Sigmoid colon (tissue), 7 donors: ENCODE results near the gene MAEA. TPM values are rescaled to one million over a fixed set of nuclear protein-coding genes. Genes with fewer than 3 reads are reported as not detected.

Experiments used
- DNase-seq: peaks from one replicate; pipeline ENCODE4 v3.0.0-alpha.2; 2019
- H3K27ac ChIP-seq, 4 donors: fragments of 200-600 bp; sonication (generic); one replicate each; pipeline ENCODE4 v1.5.1; 2016 to 2019; ENCODE audit warnings: mild to moderate bottlenecking in 1 of 4
- H3K27me3 ChIP-seq, 3 donors: fragments of 200-600 bp; sonication (generic); one replicate each; pipeline ENCODE4 v1.5.1; 2019; ENCODE audit warnings: mild to moderate bottlenecking in 1 of 3
- H3K36me3 ChIP-seq, 4 donors: fragments of 200-600 bp; sonication (generic); one replicate each; pipeline ENCODE4 v1.5.1; 2016 to 2019
- H3K4me1 ChIP-seq, 4 donors: fragments of 200-600 bp; sonication (generic); one replicate each; pipeline ENCODE4 v1.5.1; 2017 to 2019
- H3K4me3 ChIP-seq, 4 donors: fragments of 200-600 bp; sonication (generic); one replicate each; pipeline ENCODE4 v1.5.1; 2017 to 2019; ENCODE audit warnings: mild to moderate bottlenecking in 2 of 4, moderate library complexity in 1 of 4
- H3K9me3 ChIP-seq, 4 donors: fragments of 200-600 bp in 3 of 4; sonication (generic) in 3 of 4; one replicate each; pipeline versions ENCODE4 v1.5.1 to v1.6.1; 2013 to 2019
- EP300 ChIP-seq, 4 donors: sonication (generic); formaldehyde crosslinking; IDR thresholded peaks; one replicate each; pipeline ENCODE4 v1.6.1; 2017; ENCODE audit warnings: antibody characterized with exemption in 4 of 4
- POLR2A ChIP-seq, 2 donors: fragments of 450-650 bp; IDR thresholded peaks; one replicate each; pipeline ENCODE4 v1.6.1; 2016; ENCODE audit warnings: antibody characterized with exemption in 2 of 2, mild to moderate bottlenecking in 2 of 2, moderate library complexity in 2 of 2
- POLR2AphosphoS5 ChIP-seq, 4 donors: sonication (generic); formaldehyde crosslinking; IDR thresholded peaks; one replicate each; pipeline ENCODE4 v1.6.1; 2017; ENCODE audit warnings: antibody characterized with exemption in 4 of 4
- WGBS, 2 donors: extraction: QIAGEN DNeasy Blood & Tissue Kit; methylation state at CpG; one replicate each; pipeline ENCODE4 v1.1.7; 2013; 5-methylcytosine and 5-hydroxymethylcytosine counted together
- intact Hi-C: fragments of 100-400 bp; cut with DNase I; formaldehyde crosslinking; loops from one replicate; pipeline ENCODE4 v1.15.1; 2023
- polyA plus RNA-seq, 3 donors: library from polyadenylated mRNA; stranded (reverse); fragments of 200-250 nt; gene quantifications; one replicate each; pipeline ENCODE4 v1.2.3, GENCODE V29; 2013
- total RNA-seq, 4 donors: library from RNA; depleted of rRNA; stranded (reverse); fragments of >200 nt; gene quantifications; one replicate each; pipeline ENCODE4 v1.1.0, GENCODE V29; 2016
- TF ChIP-seq, protein P1 (sequence below), 4 experiments: fragments of 450-650 bp in 3 of 4; fragments of 200-600 bp in 1 of 4; IDR thresholded peaks; one replicate each; pipeline ENCODE4 v1.5.1; 2016 to 2019; ENCODE audit warnings: antibody characterized with exemption in 4 of 4, mild to moderate bottlenecking in 3 of 4, moderate library complexity in 2 of 4
- donor health status: healthy with polysubstance abuse.
- donor health status: Bipolar disorder and iron deficiency.
- donor health status: healthy.

Gene MAEA
- total and polyA plus RNA-seq, 7 donors: 44.2 to 89.8 (median 53.0) TPM

GRCh38 chr4:1315306-1315705 is 25.6 kb downstream of the MAEA start:
- H3K27ac ChIP-seq: no peak overlapping the region
- H3K9me3 ChIP-seq: no peaks in the 10 kb centered on the region
- H3K36me3 ChIP-seq: peaks cover 37 to 79% (median 48%) of the 10 kb centered on the region in 4 donors
- intact Hi-C loops: no loop called here
- no peak for DNase-seq
- no peak overlapping the region for H3K4me3 ChIP-seq
- WGBS, 2 donors: 96 to 97% methylated on average over 28 of the region's 28 CpGs
- H3K4me1 ChIP-seq: peaks cover 0 to 14% (median 12%) of the 10 kb centered on the region in 4 donors
- no peak for TF ChIP-seq POLR2AphosphoS5 (IDR thresholded peaks at IDR 0.05)
- TF ChIP-seq POLR2A (IDR thresholded peaks at IDR 0.05): no peak
- no peaks in the 10 kb centered on the region for H3K27me3 ChIP-seq

- peaks cover 0 to 7% (median 5%) of the 10 kb centered on the region in 4 donors for H3K4me1 ChIP-seq
- no peak for DNase-seq
- H3K4me3 ChIP-seq: no peak overlapping the region
- peaks cover 37 to 82% (median 48%) of the 10 kb centered on the region in 4 donors for H3K36me3 ChIP-seq
- no peak for TF ChIP-seq EP300 (IDR thresholded peaks at IDR 0.05)
- TF ChIP-seq, protein P1, sequence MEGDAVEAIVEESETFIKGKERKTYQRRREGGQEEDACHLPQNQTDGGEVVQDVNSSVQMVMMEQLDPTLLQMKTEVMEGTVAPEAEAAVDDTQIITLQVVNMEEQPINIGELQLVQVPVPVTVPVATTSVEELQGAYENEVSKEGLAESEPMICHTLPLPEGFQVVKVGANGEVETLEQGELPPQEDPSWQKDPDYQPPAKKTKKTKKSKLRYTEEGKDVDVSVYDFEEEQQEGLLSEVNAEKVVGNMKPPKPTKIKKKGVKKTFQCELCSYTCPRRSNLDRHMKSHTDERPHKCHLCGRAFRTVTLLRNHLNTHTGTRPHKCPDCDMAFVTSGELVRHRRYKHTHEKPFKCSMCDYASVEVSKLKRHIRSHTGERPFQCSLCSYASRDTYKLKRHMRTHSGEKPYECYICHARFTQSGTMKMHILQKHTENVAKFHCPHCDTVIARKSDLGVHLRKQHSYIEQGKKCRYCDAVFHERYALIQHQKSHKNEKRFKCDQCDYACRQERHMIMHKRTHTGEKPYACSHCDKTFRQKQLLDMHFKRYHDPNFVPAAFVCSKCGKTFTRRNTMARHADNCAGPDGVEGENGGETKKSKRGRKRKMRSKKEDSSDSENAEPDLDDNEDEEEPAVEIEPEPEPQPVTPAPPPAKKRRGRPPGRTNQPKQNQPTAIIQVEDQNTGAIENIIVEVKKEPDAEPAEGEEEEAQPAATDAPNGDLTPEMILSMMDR (IDR thresholded peaks at IDR 0.05): no peak
- TF ChIP-seq POLR2A (IDR thresholded peaks at IDR 0.05): no peak
- no peak for TF ChIP-seq POLR2AphosphoS5 (IDR thresholded peaks at IDR 0.05)
- intact Hi-C loops: no loop called here
- no peaks in the 10 kb centered on the region for H3K9me3 ChIP-seq
- 83 to 87% methylated on average over 27 of the region's 27 CpGs for WGBS, 2 donors
- H3K27me3 ChIP-seq: no peaks in the 10 kb centered on the region
- H3K27ac ChIP-seq: no peak overlapping the region
These were observed 26.3 kb downstream of the MAEA start for GRCh38 chr4:1315836-1316536.

GRCh38 chr4:1316537-1317168 is 27.0 kb downstream of the MAEA start:
- intact Hi-C loops: no loop called here
- DNase-seq: no peak
- Histone ChIP-seq H3K27ac (no peak overlapping the region), H3K9me3 (no peaks in the 10 kb centered on the region), H3K4me3 (no peak overlapping the region), H3K36me3 (peaks cover 37 to 84% (median 48%) of the 10 kb centered on the region in 4 donors), H3K4me1 (peaks cover 0 to under 1% (median 0%) of the 10 kb centered on the region in 4 donors), H3K27me3 (no peaks in the 10 kb centered on the region)
- 86% methylated on average over 16 of the region's 16 CpGs for WGBS, 2 donors
- TF ChIP-seq, protein P1 (IDR thresholded peaks at IDR 0.05): no peak
- TF ChIP-seq POLR2AphosphoS5 (IDR thresholded peaks at IDR 0.05) (no peak), EP300 (IDR thresholded peaks at IDR 0.05) (no peak), POLR2A (IDR thresholded peaks at IDR 0.05) (no peak)

- TF ChIP-seq, protein P1 (IDR thresholded peaks at IDR 0.05): no peak
- TF ChIP-seq POLR2A (IDR thresholded peaks at IDR 0.05): no peak
- TF ChIP-seq POLR2AphosphoS5 (IDR thresholded peaks at IDR 0.05): no peak
- TF ChIP-seq EP300 (IDR thresholded peaks at IDR 0.05): no peak
- Histone ChIP-seq H3K36me3 (peaks cover 37 to 86% (median 53%) of the 10 kb centered on the region in 4 donors), H3K4me1 (no peaks in the 10 kb centered on the region), H3K4me3 (no peak overlapping the region), H3K27ac (no peak overlapping the region), H3K27me3 (no peaks in the 10 kb centered on the region), H3K9me3 (no peaks in the 10 kb centered on the region)
- 95 to 96% methylated on average over 29 of the region's 29 CpGs for WGBS, 2 donors
- intact Hi-C loops: no loop called here
- DNase-seq: no peak
These were observed 27.7 kb downstream of the MAEA start for GRCh38 chr4:1317177-1318045.

DNA sequence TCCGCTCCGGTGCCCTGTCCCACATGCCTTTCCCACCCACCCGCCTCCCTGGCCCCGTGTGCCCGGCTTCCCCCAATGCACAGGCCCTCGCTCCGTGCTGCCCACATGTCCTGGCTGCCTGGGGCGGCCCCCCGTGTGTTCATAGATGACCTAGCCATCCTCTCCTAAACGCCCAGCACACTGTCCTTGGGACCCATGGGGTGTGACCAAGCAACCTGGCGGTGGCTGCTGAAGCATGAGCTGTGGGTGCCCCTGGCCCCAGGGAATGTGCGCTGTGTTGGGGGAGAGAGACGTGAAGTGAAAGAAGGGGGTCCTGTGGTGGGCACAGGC is 28.3 kb downstream of the MAEA start:
- TF ChIP-seq POLR2A (IDR thresholded peaks at IDR 0.05) (no peak), EP300 (IDR thresholded peaks at IDR 0.05) (no peak), POLR2AphosphoS5 (IDR thresholded peaks at IDR 0.05) (no peak)
- TF ChIP-seq, protein P1 (IDR thresholded peaks at IDR 0.05): no peak
- Histone ChIP-seq H3K36me3 (peaks cover 34 to 86% (median 51%) of the 10 kb centered on the region in 4 donors), H3K9me3 (no peaks in the 10 kb centered on the region), H3K4me3 (no peak overlapping the region), H3K27ac (no peak overlapping the region), H3K4me1 (no peaks in the 10 kb centered on the region), H3K27me3 (no peaks in the 10 kb centered on the region)
- intact Hi-C loops: no loop called here
- no peak for DNase-seq
- 97 to 98% methylated on average over 13 of the region's 13 CpGs for WGBS, 2 donors
